GM21619 (cell line): ENCODE results near the gene CPAMD8.
"Not testable (repeated sequence)": the region's sequence is repeated elsewhere in the genome, so short reads cannot be mapped to it uniquely, and the experiment has no call there.

Experiments
- ATAC-seq: cut with Tn5 transposase; IDR thresholded peaks from one replicate; pipeline ENCODE4 v1.9.1; 2021; ENCODE audit not compliant: unreplicated experiment

CPAMD8 gene

GRCh38 chr19:16949496-16950023 is 77.0 kb downstream of the CPAMD8 start:
- ATAC-seq: no peak

DNA sequence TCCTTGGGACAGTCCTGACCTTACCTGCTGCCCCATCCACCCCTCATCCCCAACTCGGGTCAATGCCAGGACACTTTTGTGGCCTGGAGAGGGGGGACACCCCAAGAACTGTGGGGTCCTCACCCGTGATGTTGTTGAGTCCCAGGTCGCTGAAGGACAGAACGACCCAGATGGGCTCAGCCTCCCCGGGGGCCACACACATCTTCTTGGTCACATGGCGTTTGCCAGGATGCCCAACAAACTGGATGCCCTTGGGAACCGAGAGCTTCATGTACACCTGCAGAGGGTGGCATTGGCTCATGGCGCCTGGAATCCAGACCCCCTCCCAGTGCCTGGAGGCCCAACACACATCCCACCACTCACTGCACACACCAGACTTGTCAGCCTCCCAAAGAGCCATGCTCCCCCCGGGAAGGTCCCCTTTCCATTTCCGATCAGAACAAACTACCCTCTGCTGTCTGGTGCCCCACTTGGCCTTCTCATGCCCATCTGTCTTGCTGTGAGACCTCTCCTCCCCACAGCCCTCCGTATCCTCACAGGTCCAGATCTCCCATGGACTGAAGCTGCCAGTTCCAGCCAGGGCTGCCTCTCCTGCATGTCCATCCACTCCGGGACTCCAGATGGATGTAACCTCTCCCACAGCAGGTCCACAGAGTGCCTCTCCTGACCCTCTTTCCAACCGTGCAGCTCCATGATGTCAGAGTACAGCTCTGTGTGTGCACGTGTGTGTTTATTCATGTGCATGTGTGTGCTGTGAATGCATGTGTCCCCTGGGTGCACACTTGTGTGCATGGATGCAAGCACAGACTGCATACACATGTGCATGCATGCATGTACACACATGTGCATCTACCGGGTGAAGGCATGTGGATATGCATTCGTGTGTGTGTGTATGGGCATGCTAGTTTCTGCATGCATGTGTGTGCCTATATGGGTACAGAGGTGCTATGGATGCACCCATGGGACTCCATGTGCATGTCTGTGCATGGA is 79.4 kb downstream of the CPAMD8 start:
- no peak for ATAC-seq

DNA sequence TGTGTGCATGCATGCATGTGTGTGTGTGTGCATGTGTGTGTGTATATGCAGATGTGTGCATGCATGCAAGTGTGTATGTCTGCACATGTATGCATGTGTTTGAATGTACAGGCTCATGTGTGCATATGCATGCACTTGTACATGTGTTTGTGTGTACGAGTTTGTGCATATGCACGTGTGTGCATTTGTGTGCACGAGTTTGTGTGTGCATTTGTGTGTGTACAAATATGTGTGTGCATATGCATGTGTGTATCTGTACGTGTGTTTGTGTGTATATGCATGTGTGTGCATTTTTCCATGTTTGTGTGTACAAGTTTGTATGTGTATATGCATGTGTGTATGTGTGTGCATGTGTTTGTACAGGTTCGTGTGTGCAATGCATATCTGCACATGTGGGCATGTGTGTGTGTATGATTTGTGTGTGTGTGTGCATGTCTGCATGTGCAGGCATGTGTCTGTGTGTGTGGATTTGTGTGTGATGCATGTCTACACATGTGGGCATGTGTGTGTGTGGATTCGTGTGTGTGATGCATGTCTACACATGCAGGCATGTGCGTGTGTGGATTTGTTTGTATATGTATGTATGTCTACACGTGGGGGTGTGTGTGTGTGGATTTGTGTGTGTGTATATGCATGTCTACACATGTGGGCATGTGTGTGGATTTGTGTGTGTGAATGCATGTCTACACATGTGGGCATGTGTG is 80.7 kb downstream of the CPAMD8 start:
- no peak for ATAC-seq

DNA sequence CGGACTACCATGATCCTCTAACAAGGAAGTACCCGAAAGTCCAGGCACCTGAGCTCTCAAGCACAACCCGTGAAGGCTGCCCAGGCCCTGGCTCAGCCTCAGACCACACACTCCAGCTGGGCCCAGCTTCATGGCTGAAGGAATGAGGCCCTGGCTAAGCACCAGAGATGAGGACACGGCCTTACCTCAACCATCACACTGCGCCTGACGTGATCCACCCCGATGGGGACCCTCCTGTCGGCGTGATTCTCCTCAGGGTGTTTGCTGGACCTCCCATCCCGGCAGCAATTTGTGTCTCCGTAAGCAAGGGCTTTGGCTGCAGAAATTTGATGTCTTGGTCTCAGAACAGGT is 81.3 kb downstream of the CPAMD8 start:
- ATAC-seq: no peak

DNA sequence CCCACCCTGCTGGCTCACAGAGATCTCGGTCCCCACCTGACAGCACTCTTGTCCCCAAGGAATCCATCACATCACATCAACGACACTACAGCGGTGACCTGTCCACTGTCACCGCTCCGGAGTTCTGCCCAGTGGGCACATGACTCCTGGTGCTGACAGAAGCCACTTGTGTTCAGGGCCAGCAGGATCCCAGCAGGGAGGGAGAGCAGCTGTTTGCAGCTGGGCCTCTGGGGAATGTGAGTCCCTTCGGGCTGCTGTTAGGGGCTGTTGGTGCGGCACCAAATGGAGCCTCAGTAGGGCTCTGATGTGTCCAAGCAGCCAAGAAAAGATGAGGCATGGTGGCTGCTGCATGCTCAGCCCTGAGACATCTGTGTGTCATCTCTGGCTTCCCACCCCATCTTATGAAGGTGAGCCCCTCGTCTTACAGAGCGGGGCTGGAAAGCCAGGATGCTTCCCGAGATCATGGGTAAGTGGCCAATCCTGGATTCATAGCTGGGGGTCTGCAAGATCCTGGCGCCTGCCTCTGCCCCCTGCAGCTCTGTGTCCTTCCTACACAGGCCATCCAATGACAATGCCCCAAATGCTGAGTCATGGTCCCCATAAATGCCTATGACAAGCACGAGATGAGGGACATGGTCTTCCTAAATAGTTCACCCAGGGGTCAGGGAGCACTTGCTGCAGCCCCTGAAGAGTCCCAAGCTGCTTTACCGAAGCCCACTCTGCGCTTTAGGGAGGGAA is 81.8 kb downstream of the CPAMD8 start:
- ATAC-seq: no peak

DNA sequence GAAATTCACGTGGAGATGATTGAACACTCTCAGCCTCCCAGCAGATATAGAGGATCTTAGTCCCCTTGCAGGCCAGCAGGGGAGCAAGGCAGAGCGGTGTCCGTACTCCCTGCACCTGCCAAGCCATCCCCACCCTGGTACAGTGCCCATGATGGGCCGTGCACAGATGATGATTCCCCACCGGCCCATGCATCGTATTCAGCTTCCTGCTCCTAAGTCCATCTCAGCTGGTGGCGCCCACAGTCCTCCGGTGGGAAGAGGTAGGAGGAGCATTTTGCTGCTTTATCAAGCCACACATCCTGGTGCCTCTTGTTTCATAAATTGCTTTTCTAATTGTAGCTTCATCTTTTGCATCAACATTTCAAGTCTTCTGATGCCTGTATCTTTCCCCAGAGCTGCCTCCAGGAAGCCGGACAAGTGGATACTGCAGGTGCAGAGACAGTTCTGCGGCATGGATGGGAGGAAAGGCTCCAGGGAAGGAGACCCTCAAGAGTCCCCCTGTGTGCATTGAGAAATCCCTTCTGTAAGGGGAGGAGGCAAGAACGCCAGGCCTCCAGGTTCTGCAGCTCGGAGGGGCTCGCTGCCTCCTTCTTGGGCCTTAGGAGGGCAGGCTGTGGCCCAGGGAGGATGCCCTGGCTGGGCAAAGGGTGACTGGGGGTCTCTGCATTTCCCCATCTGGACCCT is 82.5 kb downstream of the CPAMD8 start:
- ATAC-seq: no peak

GRCh38 chr19:16943090-16943489 is 83.5 kb downstream of the CPAMD8 start:
- not testable (repeated sequence) for ATAC-seq

DNA sequence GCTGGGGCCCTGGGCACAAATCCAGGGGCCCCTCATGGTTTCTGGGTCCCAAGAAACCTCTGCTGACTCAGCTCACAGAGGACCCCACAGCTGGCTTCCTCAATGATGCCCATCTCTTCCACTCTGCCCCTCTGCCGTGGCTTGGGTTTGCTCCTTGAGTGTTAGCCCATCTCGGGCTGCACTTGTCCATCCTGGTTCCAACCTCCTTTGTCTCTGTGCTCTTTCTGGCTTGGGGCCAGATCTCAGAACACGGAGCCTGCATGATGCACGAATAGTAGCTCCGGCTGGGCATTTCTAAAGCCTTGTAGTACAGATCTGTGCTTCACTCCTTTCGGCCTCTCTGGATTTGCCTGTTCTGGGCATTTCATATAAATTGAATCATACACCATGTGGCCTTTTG is 84.0 kb downstream of the CPAMD8 start:
- no peak for ATAC-seq

- ATAC-seq: no peak
Observed at GRCh38 chr19:16940626-16941025, 86.0 kb downstream of the CPAMD8 start.

DNA sequence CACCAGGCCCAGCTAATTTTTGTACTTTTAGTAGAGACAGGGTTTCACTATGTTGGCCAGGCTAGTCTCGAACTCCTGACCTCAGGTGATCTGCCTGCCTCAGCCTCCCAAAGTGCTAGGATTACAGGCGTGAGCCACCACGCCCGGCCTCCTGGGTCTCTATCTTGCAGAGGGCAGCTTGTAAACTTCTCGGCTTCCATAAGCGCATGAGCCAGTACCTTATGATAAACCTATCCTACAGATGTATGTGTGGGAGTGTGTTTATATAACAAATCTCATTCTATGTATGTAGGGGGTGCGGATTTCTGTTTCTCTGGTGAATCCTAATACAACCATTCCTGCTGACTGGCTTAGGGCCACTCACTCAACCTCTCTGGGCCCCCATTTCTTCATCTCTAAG is 86.5 kb downstream of the CPAMD8 start:
- not testable (repeated sequence) for ATAC-seq

GRCh38 chr19:16938211-16938610 is 88.4 kb downstream of the CPAMD8 start:
- no peak for ATAC-seq

DNA sequence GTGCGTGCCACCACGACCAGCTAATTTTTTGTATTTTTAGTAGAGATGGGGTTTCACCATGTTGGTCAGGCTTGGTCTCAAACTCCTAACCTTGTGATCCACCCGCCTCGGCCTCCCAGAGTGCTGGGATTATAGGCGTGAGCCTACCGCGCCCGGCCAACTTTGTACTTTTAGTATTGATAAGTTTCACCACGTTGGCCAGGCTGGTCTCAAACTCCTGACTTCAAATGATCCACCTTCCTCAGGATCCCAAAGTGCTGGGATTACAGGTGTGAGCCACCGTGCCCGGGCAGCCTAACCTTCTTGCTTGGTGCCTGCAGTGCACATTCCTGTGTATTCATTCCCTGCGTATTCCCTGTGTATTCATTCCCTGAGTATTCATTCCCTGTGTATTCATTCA is 88.8 kb downstream of the CPAMD8 start:
- not testable (repeated sequence) for ATAC-seq

DNA sequence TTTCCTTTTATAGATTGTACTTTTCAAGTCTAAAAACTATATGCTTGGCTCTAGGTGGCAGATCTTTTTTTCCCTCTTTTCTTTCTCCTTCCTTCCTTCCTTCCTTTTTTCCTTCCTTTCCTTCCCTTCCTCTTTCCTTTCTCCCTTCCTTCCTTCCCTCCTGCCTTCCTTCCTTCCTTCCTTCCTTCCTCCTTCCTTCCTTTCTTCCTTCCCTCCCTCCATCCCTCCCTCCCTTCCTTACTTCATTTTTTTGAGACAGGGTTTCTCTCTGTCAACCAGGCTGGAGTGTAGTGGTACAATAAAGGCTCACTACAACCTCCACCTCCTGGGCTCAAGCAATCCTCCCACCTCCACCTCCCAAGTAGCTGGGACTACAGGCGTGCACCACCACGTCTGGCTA is 89.7 kb downstream of the CPAMD8 start:
- no peak for ATAC-seq

DNA sequence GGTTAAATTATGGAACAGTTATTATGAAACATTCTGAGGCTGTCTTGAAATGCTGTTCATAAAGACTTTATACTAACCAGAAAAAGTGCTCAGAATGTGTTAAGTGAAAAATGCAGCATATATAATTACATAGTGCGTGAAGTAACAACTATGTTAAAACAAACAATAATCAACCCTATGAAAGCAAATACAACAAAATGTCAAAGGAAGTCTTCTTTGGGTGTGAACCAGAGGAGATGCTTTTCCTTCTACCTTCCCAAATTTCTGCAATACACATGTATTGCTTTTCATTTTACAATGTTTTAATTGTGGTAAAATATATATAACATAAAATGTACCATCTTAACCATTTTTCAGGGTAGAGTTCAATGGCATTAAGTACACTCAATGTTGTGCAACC is 92.1 kb downstream of the CPAMD8 start:
- no peak for ATAC-seq

GRCh38 chr19:16931306-16931705 is 95.3 kb downstream of the CPAMD8 start:
- no peak for ATAC-seq

- no peak for ATAC-seq
Observed at GRCh38 chr19:16930753-16931152, 95.9 kb downstream of the CPAMD8 start.

GRCh38 chr19:16928916-16929315 is 97.7 kb downstream of the CPAMD8 start:
- ATAC-seq: no peak

DNA sequence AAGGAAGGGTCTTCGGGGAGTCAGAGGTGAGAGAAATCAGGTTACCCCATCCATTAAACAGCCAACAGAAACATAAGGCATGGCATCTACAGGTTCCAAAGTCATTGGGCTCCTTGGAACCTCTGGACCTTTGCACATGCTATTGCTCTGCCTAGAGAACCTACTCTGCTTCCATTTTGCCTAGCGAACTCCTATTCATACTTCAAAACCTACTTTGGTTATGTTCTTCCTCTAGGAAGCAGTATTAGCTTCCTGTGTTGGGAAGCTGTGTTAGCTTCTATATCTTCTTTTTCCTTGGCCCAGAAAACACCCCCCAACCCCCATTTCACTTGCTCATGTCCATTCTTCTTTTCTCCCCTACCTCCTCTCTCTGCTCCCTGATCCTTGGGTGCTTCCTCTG is 98.3 kb downstream of the CPAMD8 start:
- ATAC-seq: no peak

GRCh38 chr19:16927883-16928282 is 98.7 kb downstream of the CPAMD8 start:
- ATAC-seq: no peak

GRCh38 chr19:16922949-16923348 is 103.7 kb downstream of the CPAMD8 start:
- no peak for ATAC-seq

DNA sequence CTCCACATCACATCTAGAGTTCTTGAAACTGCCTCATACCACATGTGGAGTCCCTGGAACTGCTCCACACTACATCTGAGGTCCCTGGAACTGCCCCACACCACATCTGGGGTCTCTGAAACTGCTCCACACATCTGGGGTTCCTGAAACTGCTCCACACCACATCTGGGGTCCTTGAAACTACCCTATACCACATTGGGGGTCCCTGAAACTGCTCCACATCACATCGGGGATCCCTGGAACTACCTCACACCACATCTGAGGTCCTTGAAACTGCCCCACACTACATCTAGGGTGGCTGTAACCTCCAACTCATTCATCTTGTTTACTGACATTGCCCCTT is 104.0 kb downstream of the CPAMD8 start:
- ATAC-seq: no peak
